ENCODE results near the gene ZFHX3.

GRCh38 chr16:72786606-72787005 lies 261.3 kb downstream of the ZFHX3 start:
- TF ChIP-seq CTCF (optimal IDR thresholded peaks at IDR 0.05 in 1 of 3, IDR thresholded peaks at IDR 0.05 in 1 of 3, conservative IDR thresholded peaks at IDR 0.05 in 1 of 3; ENCODE audit: extremely low read depth in 1 of 3, insufficient read depth in 2 of 3, low read length in 3 of 3) (no peak), EZH2 (IDR thresholded peaks at IDR 0.05; ENCODE audit: low read length) (no peak)
